Hepatocyte (in vitro differentiated cells): ENCODE measurements around the gene KLHL3. TPM values are rescaled to one million over a fixed set of nuclear protein-coding genes. Genes with fewer than 3 reads are reported as not detected.

Source experiments
- DNase-seq: peaks from one replicate; pipeline ENCODE4 v3.0.0-alpha.2; 2016; ENCODE audit warnings: low spot score
- H2AFZ ChIP-seq: fragments of 200-600 bp; sonication (generic); 2 replicates; pipeline ENCODE4 v1.6.0; 2016; ENCODE audit warnings: antibody characterized with exemption, mild to moderate bottlenecking
- H3K27ac ChIP-seq: fragments of 200-600 bp; sonication (generic); 2 replicates; pipeline ENCODE4 v1.5.1; 2016; ENCODE audit warnings: mild to moderate bottlenecking
- H3K27me3 ChIP-seq: fragments of 200-600 bp; sonication (generic); 2 replicates; pipeline ENCODE4 v1.6.1; 2016
- H3K36me3 ChIP-seq: fragments of 200-600 bp; sonication (generic); replicated peaks from 2 replicates; pipeline ENCODE4 v1.5.1; 2016; ENCODE audit warnings: low read depth; ENCODE audit not compliant: insufficient read depth
- H3K4me1 ChIP-seq: fragments of 200-600 bp; sonication (generic); 2 replicates; pipeline ENCODE4 v1.5.1; 2016; ENCODE audit warnings: mild to moderate bottlenecking, moderate library complexity; ENCODE audit not compliant: insufficient read depth
- H3K4me2 ChIP-seq: fragments of 200-600 bp; sonication (generic); 2 replicates; pipeline ENCODE4 v1.6.0; 2016
- H3K4me3 ChIP-seq: fragments of 200-600 bp; sonication (generic); 2 replicates; pipeline ENCODE4 v1.5.1; 2016; ENCODE audit warnings: mild to moderate bottlenecking
- H3K79me2 ChIP-seq: fragments of 200-600 bp; sonication (generic); 2 replicates; pipeline ENCODE4 v1.6.0; 2017; ENCODE audit warnings: mild to moderate bottlenecking
- H3K9me2 ChIP-seq: fragments of 200-600 bp; sonication (generic); replicated peaks from 2 replicates; pipeline ENCODE4 v1.6.0; 2017; ENCODE audit warnings: mild to moderate bottlenecking; ENCODE audit not compliant: insufficient read depth
- H3K9me3 ChIP-seq: fragments of 200-600 bp; sonication (generic); 2 replicates; pipeline ENCODE4 v1.5.1; 2016; ENCODE audit warnings: low read depth, mild to moderate bottlenecking
- H4K20me1 ChIP-seq: fragments of 200-600 bp; sonication (generic); 2 replicates; pipeline ENCODE4 v1.6.0; 2016; ENCODE audit warnings: mild to moderate bottlenecking; ENCODE audit not compliant: insufficient read depth, poor library complexity, severe bottlenecking
- CTCF ChIP-seq: fragments of 200-600 bp; sonication (generic); IDR thresholded peaks from 2 replicates; pipeline ENCODE4 v1.5.1; 2016; ENCODE audit warnings: antibody characterized with exemption, mild to moderate bottlenecking; ENCODE audit not compliant: poor library complexity
- EZH2 ChIP-seq: fragments of 200-600 bp; sonication (generic); IDR thresholded peaks from 2 replicates; pipeline ENCODE4 v1.6.1; 2016; ENCODE audit warnings: antibody characterized with exemption, mild to moderate bottlenecking, borderline replicate concordance
- EZH2phosphoT487 ChIP-seq: fragments of 200-600 bp; sonication (generic); IDR thresholded peaks from one replicate; pipeline ENCODE4 v1.6.1; 2018; ENCODE audit warnings: antibody characterized with exemption, mild to moderate bottlenecking, low read depth, moderate library complexity; ENCODE audit not compliant: unreplicated experiment, severe bottlenecking
- WGBS: methylation state at CpG from one replicate; pipeline ENCODE4 v1.1.6; 2016; ENCODE audit warnings: low lambda C conversion rate; ENCODE audit errors: missing lambda C conversion rate; 5-methylcytosine and 5-hydroxymethylcytosine counted together
- polyA plus RNA-seq: library from polyadenylated mRNA; unstranded; fragments of >200 nt; fragmentation: Nextera tagmentation; extraction: Ambion mirVana; gene quantifications from 2 replicates; pipeline ENCODE4 v1.2.1, GENCODE V29; 2016
- total RNA-seq: library from RNA; depleted of rRNA; stranded (reverse); fragments of >200 nt; gene quantifications from 2 replicates; pipeline ENCODE4 v1.2.3, GENCODE V29; 2014

KLHL3 gene
- total and polyA plus RNA-seq, 2 experiments from 2014 or later = 1.4 to 5.3 TPM

- H4K20me1 ChIP-seq = no peaks in the 10 kb centered on the region
- no peak overlapping the region for H3K4me2 ChIP-seq
- no peaks in the 10 kb centered on the region for H3K4me1 ChIP-seq
- H3K79me2 ChIP-seq = no peaks in the 10 kb centered on the region
- no peaks in the 10 kb centered on the region for H3K36me3 ChIP-seq
- TF ChIP-seq EZH2 (no peak), CTCF (no peak), EZH2phosphoT487 (no peak)
- WGBS = 96% methylated on average over 15 of the region's 15 CpGs
- no peaks in the 10 kb centered on the region for H3K9me3 ChIP-seq
- no peak overlapping the region for H2AFZ ChIP-seq
- no peaks in the 10 kb centered on the region for H3K9me2 ChIP-seq
- H3K27me3 ChIP-seq = no peaks in the 10 kb centered on the region
- no peak for DNase-seq
- no peak overlapping the region for H3K4me3 ChIP-seq
- no peak overlapping the region for H3K27ac ChIP-seq
Observed at GRCh38 chr5:137636830-137637714, 98.8 kb downstream of the KLHL3 start.

GRCh38 chr5:137636099-137636498 is 99.8 kb downstream of the KLHL3 start:
- 74% methylated on average over 2 of the region's 2 CpGs for WGBS
- H3K27ac ChIP-seq = no peak overlapping the region
- no peak for TF ChIP-seq EZH2phosphoT487
- no peak for TF ChIP-seq CTCF
- TF ChIP-seq EZH2 = no peak
- no peaks in the 10 kb centered on the region for H3K9me2 ChIP-seq
- no peaks in the 10 kb centered on the region for H4K20me1 ChIP-seq
- H3K4me1 ChIP-seq = no peaks in the 10 kb centered on the region
- no peaks in the 10 kb centered on the region for H3K36me3 ChIP-seq
- H3K27me3 ChIP-seq = no peaks in the 10 kb centered on the region
- no peak for DNase-seq
- H3K4me2 ChIP-seq = no peak overlapping the region
- H2AFZ ChIP-seq = no peak overlapping the region
- H3K79me2 ChIP-seq = no peaks in the 10 kb centered on the region
- no peak overlapping the region for H3K4me3 ChIP-seq
- H3K9me3 ChIP-seq = no peaks in the 10 kb centered on the region

GRCh38 chr5:137635521-137635921 is 100.4 kb downstream of the KLHL3 start:
- Histone ChIP-seq H3K79me2 (no peaks in the 10 kb centered on the region), H3K9me3 (no peaks in the 10 kb centered on the region), H4K20me1 (no peaks in the 10 kb centered on the region), H3K4me1 (no peaks in the 10 kb centered on the region), H3K27me3 (no peaks in the 10 kb centered on the region), H3K4me3 (no peak overlapping the region), H2AFZ (no peak overlapping the region), H3K27ac (no peak overlapping the region), H3K36me3 (no peaks in the 10 kb centered on the region), H3K4me2 (no peak overlapping the region), H3K9me2 (no peaks in the 10 kb centered on the region)
- DNase-seq = no peak
- no peak for TF ChIP-seq EZH2phosphoT487
- no peak for TF ChIP-seq EZH2
- TF ChIP-seq CTCF = no peak
- 87% methylated on average over 1 of the region's 1 CpG for WGBS
